HG03103 (cell line): Measurements from ENCODE around the gene STXBP2.

Experiments
- ATAC-seq: cut with Tn5 transposase; IDR thresholded peaks from one replicate; pipeline ENCODE4 v1.9.1; 2021; ENCODE audit warnings: low read depth; ENCODE audit not compliant: unreplicated experiment

STXBP2 gene

DNA sequence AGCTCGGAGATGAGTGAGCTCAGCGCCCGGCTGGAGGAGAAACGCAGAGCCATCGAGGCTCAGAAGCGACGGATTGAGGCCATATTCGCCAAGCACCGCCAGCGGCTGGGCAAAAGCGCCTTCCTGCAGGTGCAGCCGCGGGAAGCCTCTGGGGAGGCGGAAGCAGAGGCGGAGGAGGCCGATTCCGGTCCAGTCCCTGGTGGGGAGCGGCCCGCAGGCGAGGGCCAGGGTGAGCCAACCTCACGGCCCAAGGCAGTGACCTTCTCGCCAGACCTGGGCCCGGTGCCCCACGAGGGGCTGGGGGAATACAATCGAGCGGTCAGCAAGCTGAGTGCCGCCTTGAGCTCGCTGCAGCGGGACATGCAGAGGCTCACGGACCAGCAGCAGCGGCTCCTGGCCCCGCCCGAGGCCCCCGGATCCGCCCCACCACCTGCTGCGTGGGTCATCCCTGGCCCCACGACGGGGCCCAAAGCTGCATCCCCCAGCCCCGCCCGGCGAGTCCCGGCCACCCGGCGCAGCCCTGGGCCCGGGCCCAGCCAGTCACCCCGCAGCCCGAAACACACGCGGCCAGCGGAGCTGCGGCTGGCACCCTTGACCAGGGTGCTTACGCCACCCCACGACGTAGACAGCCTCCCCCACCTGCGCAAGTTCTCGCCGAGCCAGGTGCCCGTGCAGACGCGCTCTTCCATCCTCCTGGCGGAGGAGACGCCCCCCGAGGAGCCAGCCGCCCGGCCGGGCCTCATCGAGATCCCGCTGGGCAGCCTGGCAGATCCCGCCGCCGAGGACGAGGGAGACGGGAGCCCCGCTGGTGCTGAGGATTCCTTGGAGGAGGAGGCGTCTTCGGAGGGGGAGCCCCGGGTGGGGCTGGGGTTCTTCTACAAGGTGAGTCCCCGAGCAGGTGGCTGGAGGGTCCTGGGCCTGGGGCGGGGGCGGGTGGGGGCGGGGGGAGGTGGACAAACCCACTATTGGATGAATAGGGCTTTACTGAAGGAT lies 24.3 kb upstream of the STXBP2 start:
- no peak for ATAC-seq

DNA sequence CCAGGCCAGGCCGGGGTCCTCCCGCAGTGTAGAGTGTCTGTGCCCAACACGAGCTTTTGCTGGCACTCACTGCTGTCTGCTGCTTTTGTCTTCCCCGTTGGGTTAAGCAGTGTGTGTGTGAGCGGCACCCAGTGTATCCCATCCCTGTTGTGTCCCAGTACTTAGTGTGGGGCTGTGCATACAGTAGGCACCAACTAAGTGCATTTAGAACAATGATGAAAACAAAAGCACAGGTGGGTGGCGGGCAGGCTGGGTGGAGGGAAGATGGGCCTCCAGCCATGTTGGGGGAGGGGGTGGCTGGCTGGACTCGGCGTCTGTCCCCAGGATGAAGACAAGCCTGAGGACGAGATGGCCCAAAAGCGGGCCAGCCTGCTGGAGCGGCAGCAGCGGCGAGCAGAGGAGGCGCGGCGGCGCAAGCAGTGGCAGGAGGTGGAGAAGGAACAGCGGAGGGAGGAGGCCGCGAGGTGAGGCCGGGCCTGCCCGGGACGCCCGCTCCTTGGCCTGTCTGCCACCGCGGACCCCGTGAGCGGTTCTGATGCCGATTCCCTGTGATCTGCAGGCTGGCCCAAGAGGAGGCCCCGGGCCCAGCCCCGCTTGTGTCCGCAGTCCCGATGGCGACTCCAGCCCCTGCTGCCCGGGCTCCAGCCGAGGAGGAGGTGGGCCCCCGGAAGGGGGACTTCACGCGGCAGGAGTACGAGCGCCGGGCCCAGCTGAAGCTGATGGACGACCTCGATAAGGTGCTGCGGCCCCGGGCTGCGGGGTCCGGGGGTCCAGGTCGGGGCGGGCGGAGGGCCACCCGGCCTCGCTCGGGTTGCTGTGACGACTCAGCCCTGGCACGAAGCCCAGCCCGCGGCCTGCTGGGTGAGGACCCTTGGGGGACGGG lies 21.8 kb upstream of the STXBP2 start:
- ATAC-seq: no peak

DNA sequence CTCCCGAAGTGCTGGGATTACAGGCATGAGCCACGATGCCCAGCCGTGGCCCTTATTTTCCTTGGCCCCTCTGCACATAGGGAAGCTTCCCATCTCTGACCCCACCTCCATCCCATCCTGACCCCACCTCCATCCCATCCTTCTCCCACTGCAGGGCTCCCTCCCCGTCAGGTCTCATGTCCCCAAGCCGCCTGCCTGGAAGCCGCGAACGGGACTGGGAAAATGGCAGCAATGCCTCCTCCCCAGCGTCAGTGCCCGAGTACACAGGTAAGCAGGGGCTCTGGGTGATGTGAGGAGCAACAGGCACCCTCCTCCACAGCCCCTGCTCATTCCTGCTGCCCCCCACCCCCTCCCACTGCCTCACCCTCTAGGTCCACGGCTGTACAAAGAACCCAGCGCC lies 19.7 kb upstream of the STXBP2 start:
- no peak for ATAC-seq

DNA sequence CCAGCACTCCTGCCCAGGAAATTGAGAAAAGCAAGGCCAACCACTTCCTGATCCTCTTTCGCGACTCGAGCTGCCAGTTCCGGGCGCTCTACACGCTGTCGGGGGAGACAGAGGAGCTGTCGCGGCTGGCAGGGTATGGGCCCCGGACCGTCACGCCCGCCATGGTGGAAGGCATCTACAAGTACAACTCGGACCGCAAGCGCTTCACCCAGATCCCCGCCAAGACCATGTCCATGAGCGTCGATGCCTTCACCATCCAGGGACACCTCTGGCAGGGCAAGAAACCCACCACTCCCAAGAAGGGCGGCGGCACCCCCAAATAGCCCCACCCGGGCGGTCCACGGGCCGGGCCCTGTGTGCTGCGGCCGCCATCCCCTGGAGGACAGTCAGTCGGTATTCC lies 19.2 kb upstream of the STXBP2 start:
- no peak for ATAC-seq

DNA sequence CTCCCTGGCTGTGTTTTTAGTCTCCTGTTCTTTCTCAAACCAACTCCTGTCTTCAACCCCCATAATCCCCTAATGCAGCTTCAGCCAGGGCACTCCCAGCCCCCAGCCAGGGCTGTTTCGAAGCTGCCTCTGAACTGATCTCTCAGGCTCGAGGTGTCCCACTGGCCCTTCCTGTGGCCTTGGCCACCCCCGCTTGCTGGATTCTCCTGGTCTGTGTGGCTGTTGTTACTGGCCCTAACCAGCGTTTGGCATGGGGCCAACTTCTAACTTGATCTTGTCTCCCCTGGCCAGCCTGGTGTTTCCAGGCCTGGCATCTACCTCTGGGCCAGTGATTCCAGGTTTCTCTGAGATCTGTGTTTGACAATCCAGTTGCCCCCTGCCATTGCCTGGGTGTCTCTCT lies 18.6 kb upstream of the STXBP2 start:
- ATAC-seq: no peak

DNA sequence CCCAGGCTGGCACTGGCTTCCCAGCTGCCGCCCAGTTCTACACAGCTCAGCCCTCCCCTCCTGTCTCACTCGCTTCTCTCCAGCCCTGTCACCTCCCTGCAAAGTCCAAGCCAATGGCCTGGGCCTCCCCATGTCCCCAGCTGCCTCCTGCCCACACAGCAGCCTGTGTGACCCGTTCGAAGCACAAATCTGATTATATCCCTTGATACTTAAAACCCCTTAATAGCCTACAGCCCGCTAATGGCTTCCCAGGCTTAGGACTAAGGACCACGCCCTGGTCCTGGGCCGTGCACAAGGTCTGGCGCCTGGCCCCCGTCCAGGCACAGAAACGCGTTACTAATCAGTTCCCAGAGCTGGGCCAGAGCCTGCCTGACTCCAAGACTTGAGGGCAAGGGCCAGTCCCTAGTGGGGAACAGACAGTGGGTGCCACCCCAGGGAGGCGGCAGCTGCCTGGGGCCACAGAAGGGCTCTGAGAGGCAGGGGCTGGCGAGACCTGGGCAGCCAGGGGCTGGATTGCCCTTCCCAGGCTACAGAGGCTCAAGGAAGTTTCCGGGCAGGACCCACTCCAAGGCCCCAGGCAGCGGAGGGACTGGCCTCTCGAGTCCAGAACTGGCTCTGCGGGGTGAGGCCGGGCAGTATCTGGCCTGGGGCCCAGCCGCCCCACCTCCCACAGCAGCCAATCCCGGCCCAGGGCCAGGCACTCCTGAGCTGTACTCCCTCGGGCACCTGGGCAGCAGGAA lies 18.0 kb upstream of the STXBP2 start:
- no peak for ATAC-seq

DNA sequence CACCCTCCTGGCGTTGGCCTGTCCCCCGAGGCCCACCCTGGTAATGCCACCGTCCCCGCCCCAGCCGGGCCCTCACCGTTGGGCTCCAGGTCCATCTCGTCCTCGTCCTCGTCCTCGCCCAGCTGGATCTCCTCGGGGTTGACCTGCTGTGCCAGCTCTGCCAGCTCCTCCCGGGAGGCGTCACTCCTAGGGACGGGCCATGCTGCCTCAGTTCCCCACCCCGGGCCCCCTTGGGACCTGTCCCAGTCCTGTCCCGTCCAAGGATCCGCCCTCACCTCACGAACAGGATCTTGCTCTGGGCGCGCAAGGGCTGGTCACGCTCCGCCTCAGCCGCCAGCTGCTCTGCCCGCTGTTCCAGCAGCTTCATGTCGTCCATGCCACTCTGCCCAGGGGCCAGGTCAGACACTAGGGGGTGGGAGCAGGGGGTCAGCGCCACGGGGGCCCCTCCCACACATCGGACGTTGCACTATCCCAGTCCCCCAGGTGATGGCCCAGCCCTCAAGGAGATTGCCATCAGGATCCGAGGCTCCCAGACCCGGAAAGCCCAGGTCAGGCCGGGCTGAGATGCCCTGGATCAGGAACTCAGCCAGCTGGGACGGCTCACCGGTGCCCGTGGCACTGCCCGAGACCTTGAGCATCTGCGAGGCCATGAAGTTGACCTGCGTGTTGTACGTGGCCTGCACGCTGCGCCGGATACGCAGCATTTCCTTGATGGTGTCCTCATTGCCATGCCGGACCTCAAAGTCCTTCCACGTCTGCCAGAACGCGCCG lies 17.1 kb upstream of the STXBP2 start:
- no peak for ATAC-seq

DNA sequence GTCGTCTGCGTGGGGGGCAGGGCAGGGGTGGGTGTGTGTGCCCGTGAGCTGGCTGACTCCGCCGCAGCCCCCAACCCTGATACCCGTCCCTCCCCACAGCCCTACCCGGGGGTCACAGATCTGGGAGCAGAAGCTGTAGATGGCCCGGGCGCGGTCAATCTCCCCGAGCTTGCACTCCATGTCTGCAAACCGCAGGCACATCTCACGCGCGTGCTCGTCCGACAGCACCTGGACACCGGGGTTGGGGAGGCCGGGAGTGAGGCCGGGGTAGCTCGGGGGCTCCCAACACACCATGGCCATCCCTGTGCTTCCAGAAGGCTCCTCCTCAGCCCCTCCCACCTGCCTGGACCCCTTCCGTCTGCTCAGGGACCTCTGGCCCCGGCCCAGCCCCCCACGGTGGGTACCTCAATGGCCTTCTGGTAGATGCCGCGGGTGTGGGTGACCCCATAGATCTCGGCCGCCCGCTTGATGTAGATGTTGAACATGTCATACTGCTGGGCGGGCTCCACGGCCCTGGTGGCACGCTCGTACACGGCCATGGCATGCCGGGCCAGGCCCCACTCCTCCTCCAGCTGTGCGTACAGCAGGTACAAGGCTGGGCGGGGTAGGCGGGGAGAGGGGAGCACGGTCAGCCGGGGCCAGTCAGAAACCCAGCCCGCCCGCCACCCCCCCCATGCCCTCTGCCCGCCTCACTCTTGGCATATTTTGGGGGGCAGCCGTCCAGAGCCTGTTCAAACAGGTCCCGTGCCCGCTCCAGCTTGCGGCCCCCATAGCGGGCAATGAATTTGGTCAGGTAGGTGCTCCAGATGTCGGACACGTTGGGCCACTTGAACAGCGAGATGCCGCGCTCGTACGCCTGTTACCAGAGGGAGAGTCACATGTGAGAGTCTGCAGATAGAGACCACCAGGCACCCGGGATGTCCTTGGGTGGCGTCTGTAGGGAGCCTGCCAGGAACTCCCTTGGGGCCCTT lies 16.2 kb upstream of the STXBP2 start:
- no peak for ATAC-seq

DNA sequence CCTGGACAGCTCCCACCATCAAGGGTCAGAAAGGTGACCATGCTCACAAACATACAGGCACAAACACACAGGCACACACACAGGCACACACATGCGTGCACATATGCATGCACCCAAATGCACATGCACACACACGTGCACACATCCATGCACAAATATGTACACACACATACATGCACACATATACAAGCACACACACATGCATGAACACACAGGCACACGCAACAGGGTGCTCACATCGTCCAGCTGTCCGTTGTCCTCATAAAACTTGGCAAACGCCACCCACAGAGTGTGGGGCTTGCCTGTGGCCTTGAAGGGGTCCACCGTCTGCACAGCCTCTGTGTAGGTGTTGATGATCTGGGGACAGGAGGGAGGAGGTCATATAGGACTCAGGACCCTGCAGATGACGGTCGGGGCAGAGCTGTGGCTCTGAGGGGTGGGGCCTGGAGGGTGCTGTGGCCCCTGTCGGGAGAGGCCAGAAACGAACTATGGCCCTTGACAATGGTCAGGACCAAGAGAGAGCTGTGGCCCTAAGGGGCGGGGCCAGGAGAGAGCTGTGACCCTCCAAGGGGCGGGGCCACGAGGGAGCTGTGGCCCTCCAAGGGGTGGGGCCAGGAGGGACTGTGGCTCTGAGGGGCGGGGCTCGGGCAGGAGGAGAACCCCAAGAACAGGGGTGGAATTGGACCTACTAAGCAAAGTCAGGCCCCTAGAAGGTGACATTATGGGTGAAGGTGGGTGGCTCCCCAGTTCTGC lies 13.8 kb upstream of the STXBP2 start:
- ATAC-seq: no peak

DNA sequence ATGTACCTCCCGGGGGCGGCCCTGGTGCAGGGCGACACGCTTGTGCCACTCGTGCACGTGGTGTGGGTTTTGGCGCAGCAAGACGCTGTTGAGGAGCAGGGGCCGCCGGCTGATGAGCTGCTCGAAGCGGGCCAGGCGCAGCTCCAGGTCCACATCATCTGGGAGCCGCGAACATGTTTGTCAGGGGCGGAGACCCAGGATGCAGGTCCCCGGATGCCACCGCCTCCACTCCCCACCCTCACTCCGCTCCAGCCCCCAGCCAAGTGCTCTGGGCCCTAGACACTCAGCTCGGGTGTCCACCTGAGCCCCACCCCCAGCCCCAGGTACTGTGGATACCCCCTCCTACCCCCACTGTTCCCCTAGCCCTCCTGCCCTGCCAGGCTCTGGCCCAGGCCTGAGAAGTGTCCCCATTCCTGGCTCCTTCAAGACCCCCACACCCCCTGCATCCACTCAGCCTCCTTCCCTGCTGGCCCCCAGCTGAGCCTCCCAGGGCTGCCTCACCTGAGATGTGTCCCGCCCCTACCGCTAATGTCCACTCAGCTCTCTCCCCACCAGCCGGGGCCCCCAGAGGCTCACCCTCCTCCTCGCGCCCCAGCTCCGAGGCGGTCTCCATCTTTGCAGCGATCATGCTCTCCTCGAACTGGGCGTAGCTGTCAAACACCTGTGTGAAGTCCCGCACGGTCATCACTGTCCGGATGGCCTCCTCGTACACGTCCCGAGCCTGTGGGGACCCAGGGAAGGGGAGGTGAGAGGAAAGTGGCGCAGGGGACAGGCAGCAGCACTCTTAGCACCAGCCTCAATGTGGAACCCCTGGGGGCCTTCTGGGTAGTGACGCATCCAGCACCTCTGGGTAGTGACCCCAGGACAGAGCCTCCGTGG lies 12.9 kb upstream of the STXBP2 start:
- ATAC-seq: no peak

DNA sequence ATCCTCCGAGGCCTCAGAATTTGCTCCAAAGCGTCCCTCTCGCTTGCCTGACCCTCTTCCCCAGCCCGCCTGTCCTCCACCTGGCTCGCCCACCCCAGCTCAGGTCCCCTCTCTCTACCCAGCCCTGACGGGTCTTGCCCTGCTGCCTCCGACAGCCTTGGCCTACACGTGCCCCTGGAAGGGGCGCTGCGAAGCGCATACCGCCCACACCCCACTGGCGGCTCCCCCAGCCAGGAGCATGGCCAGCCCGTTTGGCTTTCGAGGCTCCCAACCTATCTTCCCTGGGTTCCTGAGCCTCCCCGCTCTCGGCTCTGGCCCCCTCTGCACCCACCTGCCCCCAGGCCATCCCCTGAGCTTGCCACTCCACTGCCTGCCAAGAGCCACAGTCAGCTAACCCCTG lies 12.1 kb upstream of the STXBP2 start:
- ATAC-seq: no peak

DNA sequence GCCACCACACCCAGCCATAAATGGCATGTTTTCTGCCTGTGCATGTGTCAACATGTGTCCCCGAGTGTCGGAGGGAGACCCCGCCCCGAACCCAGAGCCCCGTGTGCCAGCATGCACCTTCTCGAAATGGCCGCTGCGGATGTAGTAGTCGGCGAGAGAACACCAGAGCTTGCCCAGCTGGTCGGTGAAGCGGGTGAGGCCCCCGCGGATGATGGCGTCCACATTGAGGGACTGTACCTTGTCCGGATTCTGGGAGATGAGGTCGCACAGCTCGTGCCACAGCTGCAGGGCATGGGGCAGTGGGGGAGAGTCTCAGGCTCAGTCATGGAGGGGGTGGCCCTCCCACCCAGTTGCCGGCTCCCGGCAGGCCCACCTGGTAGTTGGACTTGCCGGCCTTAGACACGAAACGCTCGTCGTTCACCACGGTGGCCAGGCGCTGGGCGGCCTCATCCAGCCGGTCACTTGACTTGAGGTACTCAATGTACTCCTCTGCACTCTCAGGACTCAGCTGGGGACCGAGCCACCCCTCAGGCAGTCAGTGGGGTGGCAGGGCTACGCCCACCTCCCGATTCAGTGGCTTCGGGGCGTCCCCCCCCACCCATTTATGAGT lies 11.0 kb upstream of the STXBP2 start:
- no peak for ATAC-seq

DNA sequence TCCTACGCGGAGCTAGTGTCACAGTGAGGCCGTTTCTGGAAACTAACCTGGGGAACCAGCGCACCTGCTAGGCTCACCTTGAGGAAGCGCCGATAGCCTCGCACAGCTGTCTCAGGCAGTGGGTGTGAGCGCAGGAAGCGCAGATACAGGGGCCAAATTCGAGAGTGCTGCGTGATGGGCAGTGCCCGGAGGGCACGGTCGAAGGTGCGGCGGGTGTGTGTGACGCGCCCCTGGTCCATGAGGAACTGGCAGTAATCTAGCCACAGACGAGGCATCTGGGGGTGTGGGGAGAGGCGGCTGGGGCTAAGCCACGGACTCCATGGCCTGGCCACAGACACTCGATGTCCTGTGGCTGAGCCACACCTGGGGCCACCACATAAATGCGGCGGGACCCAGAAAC lies 9.7 kb upstream of the STXBP2 start:
- ATAC-seq: no peak

DNA sequence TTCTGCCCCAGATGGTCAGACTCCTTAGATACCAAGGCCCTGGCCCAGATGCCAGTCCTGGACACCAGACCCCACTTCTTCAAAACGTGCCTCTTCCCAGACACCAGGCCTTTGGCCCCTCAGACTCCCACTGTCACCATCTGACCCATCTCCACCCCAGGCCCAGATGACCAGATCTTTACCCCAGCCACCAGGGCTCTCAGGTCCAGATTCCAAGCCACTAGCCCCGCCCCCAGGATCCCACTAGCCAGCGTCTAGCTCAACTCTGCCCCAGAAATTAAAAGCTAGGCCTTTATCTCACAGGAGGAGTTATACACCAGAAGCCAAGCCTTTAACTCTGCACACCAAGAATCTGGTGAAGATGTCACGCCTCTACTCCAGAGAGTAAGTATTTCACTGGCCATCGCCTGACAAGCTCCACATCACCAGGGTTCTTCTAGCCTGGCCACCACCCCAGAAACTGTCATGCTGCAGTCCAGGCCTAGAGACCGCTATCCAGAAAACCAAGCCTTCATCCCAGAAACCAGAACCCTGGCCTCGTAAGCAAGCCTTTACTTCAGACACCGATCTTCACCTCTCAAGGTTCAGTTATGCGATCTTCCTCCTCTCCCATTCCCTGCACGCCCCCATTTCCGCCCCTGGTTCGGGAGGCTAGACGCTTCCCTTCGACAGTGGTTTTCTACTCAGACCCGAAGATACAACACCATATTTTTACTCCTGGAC lies 8.2 kb upstream of the STXBP2 start:
- ATAC-seq: no peak

DNA sequence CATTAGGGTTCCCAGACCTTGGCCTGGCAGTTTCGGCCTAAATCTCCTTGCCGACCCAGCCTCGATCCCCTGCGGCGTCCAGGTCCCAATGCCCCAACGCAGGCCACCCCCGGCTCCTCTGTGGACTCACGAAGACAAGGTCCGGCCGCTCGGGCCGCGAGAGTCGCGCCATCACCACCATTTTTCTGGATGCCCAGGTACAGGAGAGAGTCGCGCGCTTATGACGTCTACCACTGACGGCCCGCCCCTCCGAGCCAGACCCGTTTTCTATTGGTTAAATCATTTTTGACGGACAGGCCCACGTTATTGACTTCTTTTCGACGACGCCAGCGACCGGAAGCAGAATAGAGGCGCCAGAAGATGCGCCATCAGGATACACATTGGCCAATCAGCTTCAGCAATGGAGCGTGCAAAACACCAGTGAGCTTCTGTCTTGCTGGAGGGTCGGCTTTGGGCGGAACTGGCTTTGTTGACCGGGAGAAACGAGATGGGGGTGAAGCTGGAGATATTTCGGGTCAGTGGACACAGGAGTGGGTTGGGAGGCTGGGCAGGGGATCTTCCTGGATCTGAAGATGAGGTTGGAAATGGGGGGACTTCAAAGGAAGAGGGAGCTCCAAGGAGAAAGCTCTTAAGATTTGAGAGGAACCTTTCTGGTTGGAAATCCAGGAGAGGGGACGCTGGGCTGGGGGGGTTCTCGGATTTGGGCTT lies 7.4 kb upstream of the STXBP2 start, which contains the start of the genes PET100 and XAB2:
Gene PET100 (plus strand): TSS at position 447 of the 708 bp plus-strand sequence. CDS start 41 bp downstream, at position 488.
Gene XAB2 (minus strand): TSS at position 199 of the 708 bp plus-strand sequence. CDS start 18 bp downstream, at position 181.
- peak; percentile 85 for ATAC-seq
